ENCODE data around the gene ZNF10.

Gene ZNF10

GRCh38 chr12:133165776-133166175, 35.3 kb downstream of the ZNF10 start:
- TF ChIP-seq GATA2 (IDR thresholded peaks at IDR 0.05; ENCODE audit: low read depth, low read length) (no peak), GATA3 (IDR thresholded peaks at IDR 0.05; ENCODE audit: low read depth, low read length) (no peak)

- no peak for TF ChIP-seq GATA3 (IDR thresholded peaks at IDR 0.05; ENCODE audit: low read depth, low read length)
Observed at GRCh38 chr12:133172491-133172890, 42.1 kb downstream of the ZNF10 start.

GRCh38 chr12:133174901-133175300, 44.5 kb downstream of the ZNF10 start:
- TF ChIP-seq GATA2 (IDR thresholded peaks at IDR 0.05; ENCODE audit: low read depth, low read length) (no peak), GATA3 (IDR thresholded peaks at IDR 0.05; ENCODE audit: low read depth, low read length) (no peak)

GRCh38 chr12:133180669-133181068, 50.2 kb downstream of the ZNF10 start:
- TF ChIP-seq GATA2 (IDR thresholded peaks at IDR 0.05; ENCODE audit: low read depth, low read length) (no peak), GATA3 (IDR thresholded peaks at IDR 0.05; ENCODE audit: low read depth, low read length) (no peak)

DNA sequence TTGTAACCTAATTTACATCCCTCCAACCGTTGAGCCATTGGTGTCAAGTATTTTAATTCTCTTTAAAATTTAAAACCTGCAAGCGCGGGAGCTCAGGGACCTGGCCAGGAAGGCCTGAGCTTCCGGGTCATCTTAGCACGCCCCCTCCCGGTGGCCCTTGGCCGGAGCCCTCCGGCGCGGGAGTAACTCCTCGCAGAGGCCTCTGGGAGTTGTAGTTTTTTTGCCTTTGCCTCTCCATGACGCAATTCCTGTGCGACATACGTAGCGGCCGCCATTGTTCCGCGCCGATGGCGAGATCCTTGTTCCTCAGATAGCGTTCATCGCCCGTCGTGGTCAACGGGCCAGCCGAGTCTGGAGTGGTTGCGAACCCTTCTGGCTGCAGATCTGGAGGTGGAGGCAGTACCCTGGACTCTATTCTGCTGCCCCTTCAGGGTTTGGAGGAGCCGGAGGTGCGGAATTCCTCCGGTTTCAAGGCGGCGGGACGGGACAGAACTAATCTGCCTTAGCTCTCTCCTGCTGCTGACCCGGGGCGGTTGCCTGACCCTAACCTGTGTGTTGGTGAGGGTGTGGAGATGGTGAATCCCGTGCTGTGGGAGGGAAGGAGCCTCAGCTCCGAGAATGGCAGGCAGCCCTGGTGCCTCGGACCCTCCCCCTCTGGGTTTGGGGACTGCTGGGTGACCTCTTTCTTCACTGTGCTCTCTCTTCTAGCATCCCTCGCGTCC, 51.0 kb downstream of the ZNF10 start, which contains the start of gene ZNF268:
Gene ZNF268, plus strand, starts transcription at position 258 of the 722 bp plus-strand sequence. CDS start 503 bp downstream, outside the sequence.
- TF ChIP-seq GATA3 (IDR thresholded peaks at IDR 0.05; ENCODE audit: low read depth, low read length), result no peak
- peak; percentile 58; the same call in 1 of the 2 replicates for TF ChIP-seq GATA2 (IDR thresholded peaks at IDR 0.05; ENCODE audit: low read depth, low read length)

DNA sequence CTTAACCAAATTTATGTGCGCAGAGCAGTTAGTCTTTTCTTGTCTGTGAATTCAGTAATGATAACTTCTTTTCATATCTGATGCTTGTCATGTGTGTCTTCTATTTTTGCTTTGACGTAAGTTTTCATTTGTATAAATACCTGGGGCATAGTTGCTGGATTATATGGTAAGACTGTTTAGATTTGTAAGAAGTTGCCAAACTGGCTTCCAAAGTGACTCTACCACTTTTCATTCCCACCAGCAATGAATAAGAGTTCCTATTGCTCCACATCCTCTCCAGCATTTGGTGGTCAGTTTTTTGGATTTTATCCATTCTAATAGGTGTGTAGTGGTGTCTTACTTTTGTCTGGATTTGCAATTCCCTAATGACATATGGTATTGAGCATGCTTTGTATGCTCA, 59.7 kb downstream of the ZNF10 start:
- TF ChIP-seq GATA3 (IDR thresholded peaks at IDR 0.05; ENCODE audit: low read depth, low read length), result no peak
- TF ChIP-seq GATA2 (IDR thresholded peaks at IDR 0.05; ENCODE audit: low read depth, low read length), result no peak

DNA sequence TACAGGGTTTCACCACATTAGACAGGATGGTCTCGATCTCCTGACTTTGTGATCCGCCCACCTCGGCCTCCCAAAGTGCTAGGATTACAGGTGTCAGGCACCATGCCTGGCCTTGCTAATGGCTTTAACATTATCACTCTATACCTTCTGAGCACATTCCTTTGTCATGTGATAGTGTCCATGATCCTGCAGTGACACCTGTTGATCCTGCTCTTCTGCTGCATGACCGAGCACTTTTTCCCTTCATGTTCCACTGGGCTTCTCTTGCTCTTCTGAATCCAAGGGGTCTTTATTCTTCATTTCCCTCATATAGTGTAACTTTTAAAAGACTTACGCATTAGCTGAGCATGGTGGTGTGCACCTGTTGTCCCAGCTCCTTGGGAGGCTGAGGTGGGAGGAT, 62.4 kb downstream of the ZNF10 start:
- no peak for TF ChIP-seq GATA3 (IDR thresholded peaks at IDR 0.05; ENCODE audit: low read depth, low read length)

- TF ChIP-seq GATA3 (IDR thresholded peaks at IDR 0.05; ENCODE audit: low read depth, low read length), result no peak
- TF ChIP-seq GATA2 (IDR thresholded peaks at IDR 0.05; ENCODE audit: low read depth, low read length), result no peak
Observed at GRCh38 chr12:133201888-133202287, 71.5 kb downstream of the ZNF10 start.

- TF ChIP-seq GATA3 (IDR thresholded peaks at IDR 0.05; ENCODE audit: low read depth, low read length) (no peak), GATA2 (IDR thresholded peaks at IDR 0.05; ENCODE audit: low read depth, low read length) (no peak)
Observed at GRCh38 chr12:133202493-133203343, 72.3 kb downstream of the ZNF10 start.

GRCh38 chr12:133203344-133204263, 73.2 kb downstream of the ZNF10 start:
- TF ChIP-seq GATA3 (IDR thresholded peaks at IDR 0.05; ENCODE audit: low read depth, low read length) (no peak), GATA2 (IDR thresholded peaks at IDR 0.05; ENCODE audit: low read depth, low read length) (no peak)

DNA sequence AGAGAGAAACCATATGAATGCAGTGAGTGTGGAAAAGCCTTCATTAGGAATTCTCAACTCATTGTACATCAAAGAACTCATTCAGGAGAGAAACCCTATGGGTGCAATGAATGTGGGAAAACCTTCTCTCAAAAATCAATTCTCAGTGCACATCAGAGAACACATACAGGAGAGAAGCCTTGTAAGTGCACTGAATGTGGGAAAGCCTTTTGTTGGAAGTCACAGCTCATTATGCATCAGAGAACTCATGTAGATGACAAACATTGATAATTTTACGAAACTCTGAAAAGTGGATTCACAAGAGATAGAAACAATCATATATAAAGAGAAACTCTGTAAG, 73.8 kb downstream of the ZNF10 start:
- TF ChIP-seq GATA2 (IDR thresholded peaks at IDR 0.05; ENCODE audit: low read depth, low read length) (no peak), GATA3 (IDR thresholded peaks at IDR 0.05; ENCODE audit: low read depth, low read length) (no peak)

- TF ChIP-seq GATA3 (IDR thresholded peaks at IDR 0.05; ENCODE audit: low read depth, low read length) (no peak), GATA2 (IDR thresholded peaks at IDR 0.05; ENCODE audit: low read depth, low read length) (no peak)
Observed at GRCh38 chr12:133206390-133206789, 76.0 kb downstream of the ZNF10 start.
